MCF 10A (cell line): ENCODE results near the gene PDS5A. TPM values are rescaled to one million over a fixed set of nuclear protein-coding genes. Genes with fewer than 3 reads are reported as not detected.
"Not testable (repeated sequence)": the region's sequence is repeated elsewhere in the genome, so short reads cannot be mapped to it uniquely, and the experiment has no call there.

ENCODE experiments used
- BruUV-seq: library from RNA; stranded (reverse); fragments of 400-500 nt; replicated peaks from 2 replicates; lab custom pipeline; 2021; lab: Mats Ljungman, UMichigan
- CTCF ChIA-PET: fragments of 300-600 bp; sonication (Branson Sonifier 250); formaldehyde crosslinking; extraction: SDS; loops from one replicate; lab custom pipeline; 2021; ENCODE audit warnings: antibody characterized with exemption, inconsistent platforms; lab: Yijun Ruan, JAX
- POLR2A ChIA-PET: fragments of 300-600, 350-650 bp; sonication (Branson Sonifier 250); formaldehyde crosslinking; extraction: SDS; loops from one replicate; lab custom pipeline; 2020; ENCODE audit warnings: antibody characterized with exemption, inconsistent platforms; lab: Yijun Ruan, JAX
- DNase-seq: peaks from one replicate; pipeline ENCODE4 v3.0.0-alpha.2; 2018; ENCODE audit not compliant: unreplicated experiment
- H3K27ac Mint-ChIP-seq: one replicate; pipeline ENCODE4 v1.8.0; 2022; ENCODE audit warnings: mild to moderate bottlenecking, low read depth, mixed read lengths; ENCODE audit not compliant: unreplicated experiment
- H3K27me3 Mint-ChIP-seq: one replicate; pipeline ENCODE4 v1.8.0; 2022; ENCODE audit warnings: mixed read lengths; ENCODE audit not compliant: insufficient read depth, unreplicated experiment
- H3K36me3 Mint-ChIP-seq: one replicate; pipeline ENCODE4 v1.8.0; 2022; ENCODE audit warnings: mild to moderate bottlenecking, moderate library complexity, mixed read lengths; ENCODE audit not compliant: insufficient read depth, unreplicated experiment
- H3K4me1 Mint-ChIP-seq: one replicate; pipeline ENCODE4 v1.8.0; 2022; ENCODE audit warnings: mixed read lengths; ENCODE audit not compliant: insufficient read depth, unreplicated experiment
- H3K4me3 Mint-ChIP-seq: one replicate; pipeline ENCODE4 v1.8.0; 2022; ENCODE audit warnings: mild to moderate bottlenecking, moderate library complexity, mixed read lengths; ENCODE audit not compliant: unreplicated experiment
- H3K9me3 Mint-ChIP-seq: one replicate; pipeline ENCODE4 v1.8.0; 2022; ENCODE audit warnings: mixed read lengths; ENCODE audit not compliant: unreplicated experiment
- CTCF ChIP-seq: fragments of 200-600 bp; IDR thresholded peaks from one replicate; pipeline ENCODE4 v1.8.0; 2022; ENCODE audit warnings: antibody characterized with exemption, mild to moderate bottlenecking; ENCODE audit not compliant: unreplicated experiment
- intact Hi-C: fragments of 100-400 bp; cut with micrococcal nuclease; formaldehyde crosslinking; loops from 2 replicates; pipeline ENCODE4 v1.14.1; 2022
- total RNA-seq: library from RNA; stranded (reverse); gene quantifications from 2 replicates; pipeline ENCODE4 v1.2.3, GENCODE V29; 2022

The PDS5A gene
- total RNA-seq, 1 experiment from 2014 or later = 95.2 TPM

- CTCF ChIA-PET = interaction anchor here (2.0 kb wide), 1 partner anchor 19 kb away, joined by 6 read pairs; the partner anchor contains the start of gene PDS5A
- Mint-ChIP-seq H3K27me3 (no peaks in the 10 kb centered on the region), H3K4me1 (no peaks in the 10 kb centered on the region), H3K36me3 (no peaks in the 10 kb centered on the region), H3K4me3 (no peak overlapping the region), H3K9me3 (no peaks in the 10 kb centered on the region), H3K27ac (no peak overlapping the region)
- POLR2A ChIA-PET = no interaction called here
- no peak for TF ChIP-seq CTCF
- intact Hi-C loops = no loop called here
- BruUV-seq = no TSS peak
- no peak for DNase-seq
Observed at GRCh38 chr4:39996811-39997210, 19.1 kb upstream of the PDS5A start.

GRCh38 chr4:39994406-39994805, 16.7 kb upstream of the PDS5A start:
- BruUV-seq = no TSS peak
- ChIA-PET POLR2A (no interaction called here), CTCF (interaction anchor here (1.2 kb wide), 1 partner anchor 20 kb away, joined by 4 read pairs; no protein-coding TSS in a partner anchor)

GRCh38 chr4:39989381-39989780, 11.7 kb upstream of the PDS5A start:
- not testable (repeated sequence) for H3K4me3 Mint-ChIP-seq, BruUV-seq
- CTCF ChIA-PET = interaction anchor here (0.6 to 3.0 kb wide), 2 partner anchors 11 to 407 kb away, joined by 3 to 12 read pairs; no protein-coding TSS in a partner anchor

More at GRCh38 chr4:39994406-39994805, 16.7 kb upstream of the PDS5A start:
- Mint-ChIP-seq H3K9me3 (no peaks in the 10 kb centered on the region), H3K4me3 (no peak overlapping the region), H3K36me3 (no peaks in the 10 kb centered on the region), H3K4me1 (no peaks in the 10 kb centered on the region), H3K27me3 (no peaks in the 10 kb centered on the region), H3K27ac (no peak overlapping the region)
- intact Hi-C loops = no loop called here
- DNase-seq = no peak
- no peak for TF ChIP-seq CTCF

GRCh38 chr4:39987485-39987884, 9.8 kb upstream of the PDS5A start:
- no peak overlapping the region for H3K4me3 Mint-ChIP-seq
- intact Hi-C loops = no loop called here
- TF ChIP-seq CTCF = no peak
- no peaks in the 10 kb centered on the region for H3K9me3 Mint-ChIP-seq
- CTCF ChIA-PET = interaction anchor here (0.6 to 1.0 kb wide), 2 partner anchors 9 to 454 kb away, joined by 5 read pairs; partner anchors contain the start of gene PDS5A
- BruUV-seq = no TSS peak
- POLR2A ChIA-PET = interaction anchor here (1.4 kb wide), 1 partner anchor 9 kb away, joined by 4 read pairs; the partner anchor contains the start of gene PDS5A
- peaks cover 7% of the 10 kb centered on the region for H3K36me3 Mint-ChIP-seq
- no peak for DNase-seq
- H3K27ac Mint-ChIP-seq = no peak overlapping the region
- H3K27me3 Mint-ChIP-seq = no peaks in the 10 kb centered on the region
- H3K4me1 Mint-ChIP-seq = no peaks in the 10 kb centered on the region

More at GRCh38 chr4:39989381-39989780, 11.7 kb upstream of the PDS5A start:
- H3K27me3 Mint-ChIP-seq, H3K9me3 Mint-ChIP-seq, DNase-seq, POLR2A ChIA-PET, H3K36me3 Mint-ChIP-seq, H3K27ac Mint-ChIP-seq, H3K4me1 Mint-ChIP-seq, intact Hi-C loops: not testable (repeated sequence)
